Mesendoderm (in vitro differentiated cells): ENCODE measurements around the gene PDE4D.
A peak's percentile ranks its signal among the peaks of the same experiment; 100 is the strongest.

ENCODE experiments used
- DNase-seq: peaks from one replicate; pipeline ENCODE4 v3.0.0; 2013
- H2AK5ac ChIP-seq: 2 replicates; pipeline ENCODE4 v1.6.1; 2013; ENCODE audit warnings: low read length, inconsistent platforms
- H2BK120ac ChIP-seq: 2 replicates; pipeline ENCODE4 v1.6.1; 2013; ENCODE audit warnings: low read depth, mild to moderate bottlenecking, low read length, moderate library complexity, mixed read lengths
- H2BK15ac ChIP-seq: replicated peaks from 2 replicates; pipeline ENCODE4 v1.6.1; 2013; ENCODE audit warnings: low read depth, mild to moderate bottlenecking, moderate library complexity
- H2BK5ac ChIP-seq: 2 replicates; pipeline ENCODE4 v1.6.1; 2013; ENCODE audit warnings: low read length, inconsistent platforms
- H3K18ac ChIP-seq: 2 replicates; pipeline ENCODE4 v1.6.1; 2013; ENCODE audit warnings: mild to moderate bottlenecking, low read length, mixed read lengths
- H3K23ac ChIP-seq: one replicate; pipeline ENCODE4 v1.6.1; 2013; ENCODE audit warnings: low read length
- H3K27ac ChIP-seq: 2 replicates; pipeline ENCODE4 v1.5.1; 2013; ENCODE audit warnings: low read depth, mild to moderate bottlenecking, inconsistent platforms, low read length, moderate library complexity
- H3K27me3 ChIP-seq: 2 replicates; pipeline ENCODE4 v1.6.1; 2013; ENCODE audit warnings: low read length, control low read depth, mild to moderate bottlenecking, inconsistent platforms; ENCODE audit not compliant: insufficient read depth, poor library complexity
- H3K36me3 ChIP-seq: 2 replicates; pipeline ENCODE4 v1.6.1; 2013; ENCODE audit warnings: low read length, inconsistent platforms; ENCODE audit not compliant: control insufficient read depth, insufficient read depth
- H3K4ac ChIP-seq: one replicate; pipeline ENCODE4 v1.6.1; 2013; ENCODE audit warnings: low read depth, mild to moderate bottlenecking, low read length, moderate library complexity
- H3K4me1 ChIP-seq: 2 replicates; pipeline ENCODE4 v1.6.1; 2013; ENCODE audit warnings: low read depth, low read length, inconsistent platforms; ENCODE audit not compliant: control insufficient read depth
- H3K4me2 ChIP-seq: 2 replicates; pipeline ENCODE4 v1.6.1; 2013; ENCODE audit warnings: low read length
- H3K4me3 ChIP-seq: 2 replicates; pipeline ENCODE4 v1.5.1; 2013; ENCODE audit warnings: mild to moderate bottlenecking, low read length
- H3K56ac ChIP-seq: one replicate; pipeline ENCODE4 v1.6.1; 2013; ENCODE audit warnings: low read length
- H3K79me1 ChIP-seq: 2 replicates; pipeline ENCODE4 v1.6.1; 2013; ENCODE audit warnings: low read length, inconsistent platforms
- H3K79me2 ChIP-seq: 2 replicates; pipeline ENCODE4 v1.6.1; 2013; ENCODE audit warnings: mild to moderate bottlenecking, low read length; ENCODE audit not compliant: control insufficient read depth, insufficient read depth
- H3K9ac ChIP-seq: 2 replicates; pipeline ENCODE4 v1.6.1; 2013; ENCODE audit warnings: low read length, inconsistent platforms
- H4K5ac ChIP-seq: one replicate; pipeline ENCODE4 v1.6.1; 2013; ENCODE audit warnings: low read length
- H4K8ac ChIP-seq: one replicate; pipeline ENCODE4 v1.6.1; 2013; ENCODE audit warnings: low read depth, mild to moderate bottlenecking, control low read depth, low read length, moderate library complexity
- WGBS: extraction: QIAGEN DNeasy Blood & Tissue Kit; methylation state at CpG from one replicate; pipeline ENCODE4 v1.1.7; 2013; ENCODE audit warnings: low lambda C conversion rate, missing lambda C conversion rate; ENCODE audit not compliant: insufficient coverage; ENCODE audit errors: extremely low coverage; 5-methylcytosine and 5-hydroxymethylcytosine counted together

Gene PDE4D

DNA sequence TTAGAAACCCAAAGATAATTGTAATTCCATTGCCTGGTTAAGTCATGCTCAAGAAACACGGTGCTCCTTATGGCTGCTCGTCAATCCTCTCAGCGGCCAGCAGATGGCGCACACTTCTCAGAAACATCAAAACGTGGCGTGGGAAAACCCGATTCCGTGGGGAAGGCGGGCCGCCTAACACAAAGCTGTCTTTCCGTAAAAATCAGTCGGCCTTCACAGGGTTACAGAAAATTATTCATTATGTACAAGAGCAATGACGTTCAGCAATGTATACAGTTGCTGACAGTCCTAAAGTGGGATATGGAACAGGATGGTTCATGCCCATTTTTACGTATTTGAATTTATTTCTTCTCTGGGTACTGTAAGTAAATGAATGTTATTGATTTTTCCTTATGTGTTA, 83.5 kb downstream of the PDE4D start:
- no peaks in the 10 kb centered on the region for H3K79me2 ChIP-seq
- H2AK5ac ChIP-seq = no peak overlapping the region
- no peak overlapping the region for H2BK120ac ChIP-seq
- peaks cover 4% of the 10 kb centered on the region for H3K4me1 ChIP-seq
- H3K23ac ChIP-seq = no peak overlapping the region
- no peaks in the 10 kb centered on the region for H3K36me3 ChIP-seq
- no peaks in the 10 kb centered on the region for H3K79me1 ChIP-seq
- no peak overlapping the region for H2BK15ac ChIP-seq
- H4K8ac ChIP-seq = no peak overlapping the region
- no peak overlapping the region for H4K5ac ChIP-seq
- no peak overlapping the region for H3K27ac ChIP-seq
- no peaks in the 10 kb centered on the region for H3K27me3 ChIP-seq
- H3K4me2 ChIP-seq = no peak overlapping the region
- no peak overlapping the region for H3K56ac ChIP-seq
- no peak overlapping the region for H3K18ac ChIP-seq
- no peak overlapping the region for H3K9ac ChIP-seq
- H3K4ac ChIP-seq = no peak overlapping the region
- no CpG with 5 or more reads among the region's 14 CpGs for WGBS
- H3K4me3 ChIP-seq = no peak overlapping the region
- H2BK5ac ChIP-seq = no peak overlapping the region
- DNase-seq = peak; percentile 58

DNA sequence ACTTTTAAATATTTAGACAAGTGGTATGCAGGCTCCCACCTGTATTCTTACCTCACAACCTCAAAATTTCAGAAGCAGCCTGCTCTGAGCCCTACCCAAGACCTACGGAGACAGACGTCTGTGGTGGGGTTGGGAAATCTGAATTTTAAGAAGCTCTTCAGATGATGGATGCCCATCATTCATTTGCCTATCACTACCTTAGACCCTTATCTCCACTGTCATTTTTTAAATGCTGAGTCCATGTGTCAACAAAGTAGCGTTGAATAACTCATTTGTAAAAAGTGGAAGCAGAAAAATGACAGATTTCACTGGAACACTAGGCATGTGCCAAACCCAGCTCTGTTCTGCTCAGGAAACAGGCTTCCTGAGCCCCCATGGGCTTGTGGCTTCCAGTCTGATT, 85.7 kb downstream of the PDE4D start:
- no peak overlapping the region for H4K8ac ChIP-seq
- no peak overlapping the region for H3K27ac ChIP-seq
- DNase-seq = no peak
- H3K79me2 ChIP-seq = no peaks in the 10 kb centered on the region
- no peak overlapping the region for H3K23ac ChIP-seq
- no peak overlapping the region for H3K56ac ChIP-seq
- no peaks in the 10 kb centered on the region for H3K27me3 ChIP-seq
- no CpG with 5 or more reads among the region's 3 CpGs for WGBS
- H3K4me2 ChIP-seq = no peak overlapping the region
- no peak overlapping the region for H2BK5ac ChIP-seq
- no peaks in the 10 kb centered on the region for H3K36me3 ChIP-seq
- H2BK120ac ChIP-seq = no peak overlapping the region
- H2BK15ac ChIP-seq = no peak overlapping the region
- H2AK5ac ChIP-seq = no peak overlapping the region
- H3K4me1 ChIP-seq = peaks cover 4% of the 10 kb centered on the region
- no peak overlapping the region for H3K4me3 ChIP-seq
- no peak overlapping the region for H3K9ac ChIP-seq
- H4K5ac ChIP-seq = no peak overlapping the region
- H3K4ac ChIP-seq = no peak overlapping the region
- no peaks in the 10 kb centered on the region for H3K79me1 ChIP-seq
- H3K18ac ChIP-seq = no peak overlapping the region

DNA sequence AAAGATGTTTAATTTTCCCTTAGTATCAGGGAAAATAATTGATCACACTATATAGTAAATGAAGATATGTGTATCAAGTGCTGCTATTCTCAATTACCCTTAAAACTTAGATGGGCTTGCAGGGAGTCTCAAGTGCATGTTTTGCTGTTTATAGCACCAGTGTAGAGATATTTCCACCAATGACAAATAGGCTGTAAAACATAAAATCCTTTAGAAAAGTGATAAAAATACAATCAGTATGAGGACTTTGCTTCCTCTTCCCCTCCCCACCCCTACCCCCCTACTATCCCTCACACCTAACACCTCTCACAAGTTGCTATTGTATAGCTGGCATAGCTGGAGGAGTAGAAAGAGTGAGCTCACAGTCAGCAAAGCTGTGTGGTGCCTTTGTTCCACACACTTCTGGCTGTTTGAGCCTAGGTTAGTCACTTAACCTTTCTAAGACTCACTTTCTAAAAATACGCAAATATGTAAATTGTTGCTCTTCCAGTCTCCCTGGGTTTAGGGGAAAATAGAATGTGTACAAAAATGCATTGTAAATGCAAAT, 93.1 kb downstream of the PDE4D start:
- peak overlapping the region; percentile 39 for H3K18ac ChIP-seq
- no CpG with 5 or more reads among the region's 1 CpG for whole genome bisulfite sequencing
- no peak overlapping the region for H2AK5ac ChIP-seq
- peaks cover 2% of the 10 kb centered on the region for H3K4me1 ChIP-seq
- H2BK5ac ChIP-seq = no peak overlapping the region
- no peak overlapping the region for H2BK120ac ChIP-seq
- H3K36me3 ChIP-seq = no peaks in the 10 kb centered on the region
- H2BK15ac ChIP-seq = no peak overlapping the region
- H3K56ac ChIP-seq = no peak overlapping the region
- no peak overlapping the region for H3K9ac ChIP-seq
- H3K27ac ChIP-seq = no peak overlapping the region
- H3K27me3 ChIP-seq = no peaks in the 10 kb centered on the region
- no peaks in the 10 kb centered on the region for H3K79me2 ChIP-seq
- H3K4me2 ChIP-seq = no peak overlapping the region
- H3K23ac ChIP-seq = no peak overlapping the region
- no peak overlapping the region for H3K4me3 ChIP-seq
- no peaks in the 10 kb centered on the region for H3K79me1 ChIP-seq
- no peak overlapping the region for H4K8ac ChIP-seq
- no peak overlapping the region for H3K4ac ChIP-seq
- DNase-seq = peak; percentile 64
- H4K5ac ChIP-seq = no peak overlapping the region

DNA sequence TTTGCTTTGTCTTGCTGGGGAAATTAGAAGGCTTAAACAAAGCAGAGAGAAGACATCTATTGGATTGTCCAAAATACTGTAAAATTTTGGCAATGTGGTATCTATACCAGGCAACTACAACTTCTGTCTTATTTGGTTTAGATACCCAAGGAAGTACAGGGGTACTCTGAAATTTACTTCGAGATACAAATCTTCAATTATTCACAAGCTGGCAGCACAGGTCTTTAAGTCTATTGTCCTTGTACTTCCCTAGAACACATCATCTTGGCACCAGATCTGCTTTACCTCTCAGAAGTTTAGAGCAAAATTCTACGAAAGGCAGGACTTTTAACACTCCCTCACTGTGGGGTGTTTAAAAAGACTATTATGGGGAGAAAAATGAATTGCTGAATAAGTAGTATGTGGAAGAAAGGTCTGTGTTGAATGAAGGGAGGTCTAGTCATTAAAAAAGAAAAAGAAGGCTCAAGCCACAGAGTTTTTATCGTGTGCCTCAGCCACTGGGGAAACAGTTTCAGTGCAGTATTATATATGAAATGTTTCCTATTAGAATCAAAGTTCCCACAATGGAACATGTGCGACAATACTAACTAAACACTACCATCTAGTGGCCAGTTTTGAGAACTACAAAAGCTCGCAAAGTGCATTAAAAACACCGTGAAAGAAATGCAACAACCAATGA, 93.7 kb downstream of the PDE4D start:
- H4K5ac ChIP-seq = no peak overlapping the region
- H3K27ac ChIP-seq = no peak overlapping the region
- H4K8ac ChIP-seq = no peak overlapping the region
- H3K4me3 ChIP-seq = no peak overlapping the region
- H3K23ac ChIP-seq = no peak overlapping the region
- no peaks in the 10 kb centered on the region for H3K79me2 ChIP-seq
- H2BK120ac ChIP-seq = no peak overlapping the region
- peak overlapping the region; percentile 45 for H3K18ac ChIP-seq
- no peaks in the 10 kb centered on the region for H3K79me1 ChIP-seq
- H3K9ac ChIP-seq = no peak overlapping the region
- DNase-seq = peak; percentile 62
- H3K56ac ChIP-seq = no peak overlapping the region
- WGBS = no CpG with 5 or more reads among the region's 6 CpGs
- H3K36me3 ChIP-seq = no peaks in the 10 kb centered on the region
- H2BK15ac ChIP-seq = no peak overlapping the region
- H3K27me3 ChIP-seq = no peaks in the 10 kb centered on the region
- H2AK5ac ChIP-seq = no peak overlapping the region
- no peak overlapping the region for H3K4me2 ChIP-seq
- no peak overlapping the region for H2BK5ac ChIP-seq
- H3K4ac ChIP-seq = peak overlapping the region; percentile 52
- peaks cover 2% of the 10 kb centered on the region for H3K4me1 ChIP-seq

DNA sequence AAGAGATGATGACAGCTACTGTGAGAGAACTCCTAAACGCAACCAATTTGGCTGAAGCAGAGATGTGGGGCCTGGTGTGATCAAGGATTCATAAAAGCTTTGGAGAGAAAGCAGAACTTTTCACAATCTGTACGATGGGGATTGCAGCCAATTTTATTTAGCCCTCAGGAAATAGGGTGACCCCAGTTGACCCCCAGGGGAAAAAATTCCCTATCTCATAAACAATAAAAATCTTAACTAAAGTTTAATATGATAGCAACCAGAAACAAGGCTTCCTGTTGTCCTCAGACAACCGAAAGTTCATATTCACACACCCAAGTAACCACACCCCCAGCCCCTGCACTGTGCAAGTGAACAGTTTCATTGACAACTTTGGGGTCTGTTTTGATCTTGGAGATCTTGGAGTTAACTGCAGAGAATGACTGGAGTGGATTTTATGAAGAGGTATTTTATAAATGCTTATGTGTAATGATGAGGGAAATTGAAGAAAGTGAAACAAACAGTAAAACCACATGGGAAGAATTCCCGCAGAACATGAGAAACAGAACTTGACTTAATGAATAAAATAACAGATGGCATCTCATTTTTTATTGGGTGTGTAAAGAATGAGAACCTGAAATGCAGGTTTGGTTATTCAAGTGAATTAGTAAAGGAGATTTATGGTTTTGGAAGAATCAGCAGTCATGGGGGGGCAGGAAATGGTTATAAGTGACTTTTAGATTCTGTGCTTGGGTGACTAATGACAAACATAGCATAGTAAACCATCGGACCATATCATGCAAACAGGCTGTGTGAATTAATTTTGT, 94.5 kb downstream of the PDE4D start:
- Histone ChIP-seq H3K4ac (peak overlapping the region; percentile 24), H3K9ac (no peak overlapping the region), H3K27me3 (no peaks in the 10 kb centered on the region), H2BK15ac (no peak overlapping the region), H3K56ac (no peak overlapping the region), H2BK5ac (no peak overlapping the region), H3K79me2 (no peaks in the 10 kb centered on the region), H3K23ac (no peak overlapping the region), H2AK5ac (no peak overlapping the region), H3K79me1 (no peaks in the 10 kb centered on the region), H3K36me3 (no peaks in the 10 kb centered on the region), H3K4me2 (no peak overlapping the region), H4K5ac (no peak overlapping the region), H3K18ac (peak overlapping the region; percentile 60), H3K27ac (no peak overlapping the region), H4K8ac (no peak overlapping the region), H3K4me1 (peaks cover 2% of the 10 kb centered on the region), H3K4me3 (no peak overlapping the region), H2BK120ac (no peak overlapping the region)
- DNase-seq = no peak
- no CpG with 5 or more reads among the region's 5 CpGs for WGBS
